Type B pancreatic cell (in vitro differentiated cells): Measurements from ENCODE around the gene MRPL1. TPM values are rescaled to one million over a fixed set of nuclear protein-coding genes. Genes with fewer than 3 reads are reported as not detected.
"Not testable (repeated sequence)": the region's sequence is repeated elsewhere in the genome, so short reads cannot be mapped to it uniquely, and the experiment has no call there.

Experiments
- DNase-seq: peaks from one replicate; pipeline ENCODE4 v3.0.0; 2021; ENCODE audit warnings: mixed read lengths; ENCODE audit not compliant: unreplicated experiment; ENCODE audit errors: extremely low spot score
- H3K27ac Mint-ChIP-seq: 2 replicates; pipeline ENCODE4 v1.8.0; 2021; ENCODE audit warnings: mild to moderate bottlenecking, mixed read lengths
- H3K27me3 Mint-ChIP-seq: 2 replicates; pipeline ENCODE4 v1.8.0; 2021; ENCODE audit warnings: mixed read lengths
- H3K36me3 Mint-ChIP-seq: 2 replicates; pipeline ENCODE4 v1.8.0; 2021; ENCODE audit warnings: mixed read lengths
- H3K4me1 Mint-ChIP-seq: one replicate; pipeline ENCODE4 v1.8.0; 2021; ENCODE audit warnings: mixed read lengths; ENCODE audit not compliant: unreplicated experiment
- H3K4me3 Mint-ChIP-seq: 2 replicates; pipeline ENCODE4 v1.8.0; 2021; ENCODE audit warnings: mild to moderate bottlenecking, mixed read lengths
- H3K9me3 Mint-ChIP-seq: 2 replicates; pipeline ENCODE4 v1.8.0; 2021; ENCODE audit warnings: mixed read lengths
- total RNA-seq: library from RNA; stranded (reverse); gene quantifications from 2 replicates; pipeline ENCODE4 v1.2.1, GENCODE V29; 2021; ENCODE audit warnings: low replicate concordance
- TF ChIP-seq, protein P1 (sequence below): fragments of 200-600 bp; sonication (generic); conservative IDR thresholded peaks from 2 replicates; pipeline ENCODE4 v1.5.0; 2021; ENCODE audit warnings: antibody characterized with exemption, mild to moderate bottlenecking

Gene MRPL1
- total RNA-seq, 1 donor from 2014 or later = 44.1 TPM

DNA sequence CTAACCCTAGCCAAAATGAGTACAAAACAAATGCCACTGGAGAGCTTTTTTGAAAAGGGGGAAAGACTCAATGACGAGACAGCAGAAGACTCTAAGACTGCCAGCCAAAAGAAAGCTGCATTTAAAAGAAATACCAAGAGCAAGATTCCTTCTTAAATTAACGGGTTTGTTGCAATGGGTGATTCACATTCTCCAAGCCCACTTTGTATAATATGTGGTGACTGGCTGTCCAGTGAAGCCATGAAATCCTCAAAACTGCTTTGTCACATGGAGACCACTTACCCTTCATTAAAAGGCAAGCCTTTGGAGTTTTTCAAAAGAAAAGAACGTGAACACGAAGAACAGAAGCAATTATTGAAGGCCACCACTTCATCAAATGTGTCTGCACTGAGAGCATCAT is 68.2 kb downstream of the MRPL1 start:
- no peaks in the 10 kb centered on the region for H3K9me3 Mint-ChIP-seq
- H3K36me3 Mint-ChIP-seq = peaks cover 11% of the 10 kb centered on the region
- no peak overlapping the region for H3K27ac Mint-ChIP-seq
- TF ChIP-seq, protein P1, sequence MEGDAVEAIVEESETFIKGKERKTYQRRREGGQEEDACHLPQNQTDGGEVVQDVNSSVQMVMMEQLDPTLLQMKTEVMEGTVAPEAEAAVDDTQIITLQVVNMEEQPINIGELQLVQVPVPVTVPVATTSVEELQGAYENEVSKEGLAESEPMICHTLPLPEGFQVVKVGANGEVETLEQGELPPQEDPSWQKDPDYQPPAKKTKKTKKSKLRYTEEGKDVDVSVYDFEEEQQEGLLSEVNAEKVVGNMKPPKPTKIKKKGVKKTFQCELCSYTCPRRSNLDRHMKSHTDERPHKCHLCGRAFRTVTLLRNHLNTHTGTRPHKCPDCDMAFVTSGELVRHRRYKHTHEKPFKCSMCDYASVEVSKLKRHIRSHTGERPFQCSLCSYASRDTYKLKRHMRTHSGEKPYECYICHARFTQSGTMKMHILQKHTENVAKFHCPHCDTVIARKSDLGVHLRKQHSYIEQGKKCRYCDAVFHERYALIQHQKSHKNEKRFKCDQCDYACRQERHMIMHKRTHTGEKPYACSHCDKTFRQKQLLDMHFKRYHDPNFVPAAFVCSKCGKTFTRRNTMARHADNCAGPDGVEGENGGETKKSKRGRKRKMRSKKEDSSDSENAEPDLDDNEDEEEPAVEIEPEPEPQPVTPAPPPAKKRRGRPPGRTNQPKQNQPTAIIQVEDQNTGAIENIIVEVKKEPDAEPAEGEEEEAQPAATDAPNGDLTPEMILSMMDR = no peak
- no peak overlapping the region for H3K4me3 Mint-ChIP-seq
- H3K4me1 Mint-ChIP-seq = no peaks in the 10 kb centered on the region
- no peaks in the 10 kb centered on the region for H3K27me3 Mint-ChIP-seq
- no peak for DNase-seq

DNA sequence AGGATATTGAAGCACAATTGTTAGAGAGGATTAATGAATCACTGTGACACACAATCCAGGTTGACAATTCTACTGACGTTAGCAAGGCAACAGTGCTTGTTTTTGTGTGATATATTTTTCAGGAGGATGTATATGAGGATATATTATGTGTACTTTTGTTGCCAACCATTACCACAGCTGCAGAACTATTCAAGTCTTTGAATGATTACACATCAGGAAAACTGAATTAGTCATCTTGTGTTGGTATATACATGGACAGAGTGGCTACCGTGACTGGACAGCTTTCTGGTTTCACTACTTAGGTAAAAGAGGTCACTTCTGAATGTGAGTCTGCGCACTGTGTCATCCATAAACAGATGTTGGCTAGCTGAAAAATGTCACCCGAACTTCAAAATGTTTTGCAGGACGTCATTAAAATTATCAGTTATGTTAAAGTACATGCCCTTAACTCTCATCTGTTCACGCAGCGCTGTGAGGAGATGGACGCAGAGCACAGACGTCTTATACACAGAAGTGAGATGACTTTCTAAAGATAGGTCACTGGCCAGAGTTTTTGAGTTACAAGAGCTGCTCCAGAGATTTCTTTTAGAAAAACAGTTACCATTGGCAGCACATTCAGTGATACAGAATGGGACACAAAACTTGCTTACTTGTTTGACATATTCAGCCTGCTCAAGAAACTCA is 69.0 kb downstream of the MRPL1 start:
- DNase-seq = no peak
- Mint-ChIP-seq H3K36me3 (peaks cover 11% of the 10 kb centered on the region), H3K4me1 (no peaks in the 10 kb centered on the region), H3K27me3 (no peaks in the 10 kb centered on the region), H3K4me3 (no peak overlapping the region), H3K9me3 (no peaks in the 10 kb centered on the region), H3K27ac (no peak overlapping the region)
- TF ChIP-seq, protein P1 = no peak

DNA sequence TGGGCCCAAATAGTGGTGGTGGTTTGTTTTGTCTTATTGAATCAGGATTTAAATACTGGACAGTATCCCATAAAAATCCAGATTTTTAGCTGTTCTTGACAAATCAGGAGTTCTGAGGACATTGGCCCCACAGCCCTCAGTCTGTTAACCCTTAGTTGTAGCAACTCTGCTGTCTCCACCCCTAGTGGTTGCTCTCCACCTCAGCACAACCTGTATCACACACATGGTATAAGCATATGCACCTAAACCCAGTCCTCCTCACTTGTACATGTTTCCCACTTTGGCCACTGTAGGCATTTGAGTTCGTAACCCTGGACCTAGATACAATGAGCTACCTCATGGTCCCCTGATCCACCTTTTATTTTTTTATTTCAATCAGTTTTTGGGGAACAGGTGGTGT is 75.9 kb downstream of the MRPL1 start:
- TF ChIP-seq, protein P1 = no peak
- no peak for DNase-seq

DNA sequence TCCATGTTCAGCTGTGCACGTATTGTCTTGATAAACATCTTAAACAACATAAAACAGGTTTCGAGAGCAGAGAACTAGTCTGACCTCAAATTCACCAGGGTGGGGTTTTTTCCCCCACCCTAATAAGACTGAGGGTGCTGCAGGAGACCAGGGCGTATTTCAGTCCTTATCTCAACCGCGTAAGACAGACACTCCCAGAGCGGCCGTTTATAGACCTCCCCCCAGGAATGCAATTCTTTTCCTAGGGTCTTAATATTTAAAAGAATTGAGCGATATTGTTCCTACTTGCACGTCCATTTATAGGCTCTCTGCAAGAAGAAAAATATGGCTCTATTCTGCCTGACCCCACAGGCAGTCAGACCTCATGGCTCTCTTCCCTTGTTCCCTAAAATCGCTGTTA is 83.3 kb downstream of the MRPL1 start:
- not testable (repeated sequence) for H3K9me3 Mint-ChIP-seq, H3K27me3 Mint-ChIP-seq, H3K27ac Mint-ChIP-seq, H3K4me1 Mint-ChIP-seq, DNase-seq, H3K4me3 Mint-ChIP-seq
- H3K36me3 Mint-ChIP-seq = peaks cover 30% of the 10 kb centered on the region

More for the DNA sequence above, 75.9 kb downstream of the MRPL1 start:
- no peaks in the 10 kb centered on the region for H3K9me3 Mint-ChIP-seq
- no peak overlapping the region for H3K27ac Mint-ChIP-seq
- H3K4me3 Mint-ChIP-seq = no peak overlapping the region
- H3K27me3 Mint-ChIP-seq = no peaks in the 10 kb centered on the region
- H3K4me1 Mint-ChIP-seq = no peaks in the 10 kb centered on the region
- H3K36me3 Mint-ChIP-seq = peaks cover 27% of the 10 kb centered on the region

DNA sequence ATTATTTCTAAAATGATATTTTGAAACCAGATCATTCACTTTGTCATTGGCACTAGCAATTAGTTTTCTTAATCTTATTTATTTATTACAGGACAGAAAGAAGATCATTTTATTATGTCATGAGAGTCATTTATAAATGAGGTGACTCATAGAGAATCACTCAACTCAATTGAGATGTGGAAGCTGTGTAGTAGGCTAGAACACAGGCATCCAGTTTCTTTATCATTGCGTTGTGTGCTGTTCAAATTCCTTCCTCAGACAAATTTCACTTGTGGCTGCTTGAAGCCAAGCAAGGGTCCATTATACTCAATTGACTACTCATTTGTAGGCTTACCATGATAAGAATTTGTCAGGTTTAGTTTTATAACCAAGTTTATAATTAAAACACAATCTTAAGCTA is 87.6 kb downstream of the MRPL1 start:
- Mint-ChIP-seq H3K36me3 (peaks cover 34% of the 10 kb centered on the region), H3K4me1 (no peaks in the 10 kb centered on the region), H3K27ac (no peak overlapping the region), H3K9me3 (no peaks in the 10 kb centered on the region), H3K4me3 (no peak overlapping the region), H3K27me3 (no peaks in the 10 kb centered on the region)
- no peak for DNase-seq
- TF ChIP-seq, protein P1 = no peak

DNA sequence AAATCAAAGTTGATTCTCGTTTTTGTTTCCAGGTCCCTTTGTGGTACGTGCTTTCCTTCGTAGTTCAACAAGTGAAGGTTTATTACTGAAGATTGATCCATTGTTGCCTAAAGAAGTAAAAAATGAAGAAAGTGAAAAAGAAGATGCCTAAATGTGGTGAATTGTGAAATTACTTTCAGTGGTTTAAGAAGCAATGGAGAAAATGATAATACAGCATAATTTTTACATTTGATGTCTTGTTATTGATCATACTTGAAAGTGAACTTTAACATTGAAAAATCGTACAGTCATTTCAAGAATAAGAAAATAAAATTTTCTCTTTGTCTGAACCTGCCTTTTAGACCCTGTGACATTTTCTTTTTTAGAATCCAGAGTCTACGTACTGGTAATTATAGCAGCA is 89.8 kb downstream of the MRPL1 start:
- Mint-ChIP-seq H3K9me3 (no peaks in the 10 kb centered on the region), H3K27me3 (no peaks in the 10 kb centered on the region), H3K27ac (no peak overlapping the region), H3K4me3 (no peak overlapping the region), H3K36me3 (peaks cover 24% of the 10 kb centered on the region), H3K4me1 (no peaks in the 10 kb centered on the region)
- DNase-seq = no peak
- TF ChIP-seq, protein P1 = no peak
